CD4-positive, alpha-beta T cell (primary cell): ENCODE measurements around the gene FGF14. TPM values are rescaled to one million over a fixed set of nuclear protein-coding genes. Genes with fewer than 3 reads are reported as not detected.

Source experiments
- ATAC-seq: fragments of 200-7000 bp; cut with Tn5 transposase; one replicate; pipeline ENCODE4 v1.10.0; 2022; ENCODE audit warnings: mild to moderate bottlenecking; ENCODE audit not compliant: poor library complexity
- CTCF ChIA-PET: fragments of 350-600 bp; sonication (Branson Sonifier 250); formaldehyde crosslinking; loops from one replicate; lab custom pipeline; 2021; ENCODE audit warnings: antibody characterized with exemption, inconsistent platforms; lab: Charles Lee
- POLR2A ChIA-PET: fragments of 350-600 bp; sonication (Branson Sonifier 250); formaldehyde crosslinking; loops from one replicate; lab custom pipeline; 2021; ENCODE audit warnings: antibody characterized with exemption, inconsistent platforms; lab: Charles Lee
- DNase-seq, 14 experiments: peaks; one replicate each; pipeline ENCODE4 v3.0.0-alpha.2; 2013 to 2020; ENCODE audit warnings: mixed read lengths in 2 of 14
- H3K27ac ChIP-seq, 2 donors: one replicate each; pipeline versions ENCODE4 v1.5.1 to v1.7.0; 2013; ENCODE audit warnings: low read length in 2 of 2, low read depth in 1 of 2, mild to moderate bottlenecking in 1 of 2
- H3K27me3 ChIP-seq, 2 experiments: 1 replicate in 1 of 2; 2 replicates in 1 of 2; pipeline versions ENCODE4 v1.6.1 to v1.7.0; 2013; ENCODE audit warnings: low read length in 2 of 2, control low read depth in 1 of 2, mild to moderate bottlenecking in 1 of 2, moderate library complexity in 1 of 2; ENCODE audit not compliant: insufficient read depth in 2 of 2, control insufficient read depth in 1 of 2
- H3K36me3 ChIP-seq: one replicate; pipeline ENCODE4 v1.6.1; 2013; ENCODE audit warnings: low read length, control low read depth; ENCODE audit not compliant: insufficient read depth
- H3K4me1 ChIP-seq: one replicate; pipeline ENCODE4 v1.6.1; 2013; ENCODE audit warnings: low read length, control low read depth; ENCODE audit not compliant: insufficient read depth
- H3K4me3 ChIP-seq: one replicate; pipeline ENCODE4 v1.5.1; 2013; ENCODE audit warnings: mild to moderate bottlenecking, low read length, moderate library complexity
- H3K9me3 ChIP-seq, 2 experiments: 1 replicate in 1 of 2; 2 replicates in 1 of 2; pipeline versions ENCODE4 v1.6.1 to v1.7.0; 2013; ENCODE audit warnings: low read length in 2 of 2, mild to moderate bottlenecking in 2 of 2, control low read depth in 1 of 2, moderate library complexity in 1 of 2; ENCODE audit not compliant: control insufficient read depth in 1 of 2, insufficient read depth in 1 of 2
- H3K27ac Mint-ChIP-seq: one replicate; pipeline ENCODE4 v1.8.0; 2020; ENCODE audit warnings: mixed read lengths
- H3K27me3 Mint-ChIP-seq: one replicate; pipeline ENCODE4 v1.8.0; 2021; ENCODE audit warnings: mixed read lengths
- H3K36me3 Mint-ChIP-seq: one replicate; pipeline ENCODE4 v1.8.0; 2021; ENCODE audit warnings: low read depth, mixed read lengths
- H3K4me1 Mint-ChIP-seq: one replicate; pipeline ENCODE4 v1.8.0; 2021; ENCODE audit warnings: low read depth, mixed read lengths
- H3K4me3 Mint-ChIP-seq: one replicate; pipeline ENCODE4 v1.8.0; 2020; ENCODE audit warnings: mild to moderate bottlenecking, mixed read lengths
- H3K9me3 Mint-ChIP-seq: one replicate; pipeline ENCODE4 v1.8.0; 2020; ENCODE audit warnings: mixed read lengths
- intact Hi-C, 2 experiments: fragments of 100-400 bp; cut with DNase I in 1 of 2; cut with micrococcal nuclease in 1 of 2; formaldehyde crosslinking; loops; one replicate each; pipeline versions ENCODE4 v1.15.1 to v1.9.0; 2023 to 2025; cut with DNase I, micrococcal nuclease
- total RNA-seq, 174 experiments: library from RNA in 2 of 174; stranded (reverse) in 2 of 174; gene quantifications; one replicate each; pipeline ENCODE4 v1.2.3 and lab custom pipeline; 2021 to 2026
- TF ChIP-seq, protein P1 (sequence below): fragments of 200-600 bp; IDR thresholded peaks from one replicate; pipeline ENCODE4 v1.8.0; 2022; ENCODE audit warnings: antibody characterized with exemption, mild to moderate bottlenecking

The FGF14 gene
- total RNA-seq, 2 experiments from 2014 or later, result not detected

DNA sequence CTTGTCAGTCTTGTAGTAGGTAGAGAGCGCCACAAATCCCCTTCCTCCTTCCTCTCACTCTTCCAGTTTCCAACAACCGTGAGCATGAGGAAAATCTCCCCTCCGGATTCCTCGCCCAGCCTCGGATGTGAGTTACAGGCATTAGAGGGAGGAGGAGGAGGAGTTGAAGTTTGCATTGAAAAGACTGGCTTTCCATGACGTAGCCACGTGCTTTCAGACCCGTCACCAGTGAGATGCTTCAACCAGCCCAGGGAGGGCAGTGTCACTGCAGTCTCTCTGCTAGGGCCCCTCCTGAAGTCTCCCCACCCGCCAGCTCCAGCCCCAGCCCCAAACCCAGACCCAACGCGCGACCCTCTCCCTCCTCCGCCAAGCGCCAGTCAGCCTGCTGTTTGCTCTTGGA lies 442 bp upstream of the FGF14 start:
- DNase-seq, result peak in 6 of 14 experiments; percentile 7 to 57 (median 19)
- Mint-ChIP-seq H3K36me3 (no peaks in the 10 kb centered on the region), H3K9me3 (no peaks in the 10 kb centered on the region), H3K4me3 (peak overlapping the region; percentile 28), H3K27me3 (peaks cover 88% of the 10 kb centered on the region), H3K27ac (no peak overlapping the region), H3K4me1 (peaks cover 27% of the 10 kb centered on the region)
- intact Hi-C loops, result no loop called here
- ChIA-PET POLR2A (no interaction called here), CTCF (no interaction called here)
- Histone ChIP-seq H3K36me3 (no peaks in the 10 kb centered on the region), H3K4me1 (peaks cover 30% of the 10 kb centered on the region), H3K4me3 (no peak overlapping the region), H3K27me3 (peaks cover 35 to 46% of the 10 kb centered on the region in 2 experiments), H3K27ac (no peak overlapping the region), H3K9me3 (peaks cover 0 to 8% of the 10 kb centered on the region in 2 experiments)
- ATAC-seq, result peak; percentile 73
- TF ChIP-seq, protein P1, sequence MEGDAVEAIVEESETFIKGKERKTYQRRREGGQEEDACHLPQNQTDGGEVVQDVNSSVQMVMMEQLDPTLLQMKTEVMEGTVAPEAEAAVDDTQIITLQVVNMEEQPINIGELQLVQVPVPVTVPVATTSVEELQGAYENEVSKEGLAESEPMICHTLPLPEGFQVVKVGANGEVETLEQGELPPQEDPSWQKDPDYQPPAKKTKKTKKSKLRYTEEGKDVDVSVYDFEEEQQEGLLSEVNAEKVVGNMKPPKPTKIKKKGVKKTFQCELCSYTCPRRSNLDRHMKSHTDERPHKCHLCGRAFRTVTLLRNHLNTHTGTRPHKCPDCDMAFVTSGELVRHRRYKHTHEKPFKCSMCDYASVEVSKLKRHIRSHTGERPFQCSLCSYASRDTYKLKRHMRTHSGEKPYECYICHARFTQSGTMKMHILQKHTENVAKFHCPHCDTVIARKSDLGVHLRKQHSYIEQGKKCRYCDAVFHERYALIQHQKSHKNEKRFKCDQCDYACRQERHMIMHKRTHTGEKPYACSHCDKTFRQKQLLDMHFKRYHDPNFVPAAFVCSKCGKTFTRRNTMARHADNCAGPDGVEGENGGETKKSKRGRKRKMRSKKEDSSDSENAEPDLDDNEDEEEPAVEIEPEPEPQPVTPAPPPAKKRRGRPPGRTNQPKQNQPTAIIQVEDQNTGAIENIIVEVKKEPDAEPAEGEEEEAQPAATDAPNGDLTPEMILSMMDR, result no peak

DNA sequence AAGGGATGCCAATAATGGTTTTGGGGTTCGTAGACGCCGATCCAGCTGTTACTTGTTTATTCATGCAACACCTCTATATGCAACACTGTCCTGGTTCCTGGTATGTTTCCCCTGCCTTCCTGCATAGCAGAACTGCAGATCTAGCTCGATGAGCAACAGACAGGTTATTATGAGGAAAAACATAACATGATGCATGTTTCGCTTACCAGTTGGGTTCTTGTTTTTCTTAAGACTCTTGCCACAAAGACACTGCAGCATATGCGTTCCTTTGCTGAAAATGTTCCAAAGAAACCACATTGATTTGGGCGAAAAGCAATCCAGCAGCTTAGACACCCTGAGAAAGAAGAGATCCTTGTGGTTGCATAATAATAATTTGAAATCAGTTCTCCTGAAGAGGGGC lies 583 bp downstream of the FGF14 start:
- Mint-ChIP-seq H3K4me1 (peaks cover 27% of the 10 kb centered on the region), H3K4me3 (peak overlapping the region; percentile 52), H3K9me3 (no peaks in the 10 kb centered on the region), H3K27ac (no peak overlapping the region), H3K27me3 (peaks cover 81% of the 10 kb centered on the region), H3K36me3 (no peaks in the 10 kb centered on the region)
- TF ChIP-seq, protein P1, result no peak
- ChIA-PET POLR2A (interaction anchor here (0.7 to 1.1 kb wide), 2 partner anchors 190 to 391 kb away, joined by 3 read pairs; no protein-coding TSS in a partner anchor), CTCF (no interaction called here)
- Histone ChIP-seq H3K9me3 (peaks cover 0 to 8% of the 10 kb centered on the region in 2 experiments), H3K27ac (no peak overlapping the region), H3K36me3 (no peaks in the 10 kb centered on the region), H3K4me1 (peaks cover 30% of the 10 kb centered on the region), H3K27me3 (peaks cover 35 to 46% of the 10 kb centered on the region in 2 experiments), H3K4me3 (peak overlapping the region; percentile 57)
- intact Hi-C loops, result no loop called here
- ATAC-seq, result no peak
- no peak for DNase-seq

DNA sequence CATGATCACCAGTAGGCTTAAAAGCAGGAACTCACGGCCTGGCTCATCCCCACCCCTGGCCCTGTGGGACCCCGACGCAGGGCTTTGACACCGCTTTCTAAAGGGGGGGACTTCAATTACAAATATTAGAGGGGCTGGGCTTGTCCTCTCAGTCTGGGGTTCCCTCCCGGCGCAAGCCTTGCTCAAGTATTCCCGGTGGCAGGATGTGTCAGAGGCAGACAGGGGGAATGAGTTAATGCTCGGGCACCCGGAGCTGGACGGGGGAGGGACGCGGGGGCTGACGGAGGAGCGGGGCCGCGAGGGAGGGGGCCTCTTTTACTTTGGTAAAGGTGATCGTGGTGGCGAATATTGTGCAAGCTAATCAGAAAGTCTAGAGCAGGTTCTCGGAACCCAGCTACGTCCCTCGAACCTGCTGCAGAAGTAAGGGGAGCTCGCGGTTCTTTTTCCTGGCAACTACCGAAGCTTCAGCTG lies 1.1 kb downstream of the FGF14 start:
- intact Hi-C loops, result no loop called here
- Mint-ChIP-seq H3K4me1 (peaks cover 27% of the 10 kb centered on the region), H3K27ac (no peak overlapping the region), H3K36me3 (no peaks in the 10 kb centered on the region), H3K4me3 (peak overlapping the region; percentile 52), H3K27me3 (peaks cover 76% of the 10 kb centered on the region), H3K9me3 (no peaks in the 10 kb centered on the region)
- H3K36me3 ChIP-seq, result no peaks in the 10 kb centered on the region
- ATAC-seq (no peak), DNase-seq (peak in 3 of 14 experiments; percentile 1 to 33 (median 22))
- peaks cover 0 to 8% of the 10 kb centered on the region in 2 experiments for H3K9me3 ChIP-seq
- H3K27me3 ChIP-seq, result peaks cover 35 to 46% of the 10 kb centered on the region in 2 experiments
- peak overlapping the region; percentile 57 for H3K4me3 ChIP-seq
- ChIA-PET POLR2A (interaction anchor here (1.1 kb wide), 1 partner anchor 191 kb away, joined by 3 read pairs; no protein-coding TSS in a partner anchor), CTCF (no interaction called here)
- H3K4me1 ChIP-seq, result peaks cover 30% of the 10 kb centered on the region
- TF ChIP-seq, protein P1, result no peak
- no peak overlapping the region for H3K27ac ChIP-seq
